ENCODE data around the gene ATAD3C. TPM values are rescaled to one million over a fixed set of nuclear protein-coding genes. Genes with fewer than 3 reads are reported as not detected.
"Not testable (repeated sequence)": the region's sequence is repeated elsewhere in the genome, so short reads cannot be mapped to it uniquely, and the experiment has no call there.

ATAD3C gene
- total and polyA plus RNA-seq, 2 of the 8 experiments (the other 6 are each of a cell fraction or from before 2014, with no cell fraction given): 2.0 to 2.7 TPM

DNA sequence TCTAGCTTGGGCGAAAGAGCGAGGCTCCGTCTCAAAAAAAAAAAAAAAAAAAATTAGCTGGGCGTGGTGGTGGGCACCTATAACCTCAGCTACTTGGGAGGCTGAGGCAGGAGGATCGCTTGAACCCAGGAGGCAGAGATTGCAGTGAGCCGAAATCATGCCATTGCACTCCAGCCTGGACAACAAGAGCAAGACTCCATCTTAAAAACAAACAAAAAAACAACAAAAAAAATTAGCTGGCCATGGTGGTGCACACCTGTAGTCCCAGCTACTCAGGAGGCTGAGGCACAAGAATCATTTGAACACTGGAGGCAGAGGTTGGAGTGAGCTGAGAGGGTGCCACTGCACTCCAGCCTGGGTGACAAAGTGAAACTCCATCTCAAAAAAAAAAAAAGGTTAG lies 20.5 kb upstream of the ATAD3C start:
- H2BK120ac ChIP-seq (replicated peaks; ENCODE audit: low read depth, low read length); H3K4me3 ChIP-seq (ENCODE audit: extremely low read depth in 1 of 4, insufficient read depth in 2 of 4, low read depth in 3 of 4, low read length in 4 of 4); H4K8ac ChIP-seq (ENCODE audit: extremely low read depth, insufficient read depth, low read length); H4K5ac ChIP-seq (ENCODE audit: insufficient read length, low read depth, low read length); H3K4ac ChIP-seq (replicated peaks; ENCODE audit: insufficient read length, low read depth, low read length); H3K27ac ChIP-seq (ENCODE audit: low read depth, low read length); H2BK15ac ChIP-seq (ENCODE audit: low read length); H2BK12ac ChIP-seq (ENCODE audit: low read depth, low read length); H4K20me1 ChIP-seq (replicated peaks in 1 of 2; ENCODE audit: control insufficient read depth in 1 of 2, insufficient read depth in 2 of 2, low read length in 2 of 2); DNase-seq (ENCODE audit: low read depth in 1 of 2, low spot score in 2 of 2); FAIRE-seq; H3K9me3 ChIP-seq (ENCODE audit: insufficient read depth in 2 of 2, low read depth in 1 of 2, low read length in 1 of 2); H2BK20ac ChIP-seq (ENCODE audit: low read length); H3K27me3 ChIP-seq (replicated peaks in 1 of 4; ENCODE audit: control insufficient read depth in 3 of 4, extremely low read depth in 1 of 4, insufficient read depth in 3 of 4, low read length in 3 of 4); H2AFZ ChIP-seq (ENCODE audit: low read length); H3K79me2 ChIP-seq (ENCODE audit: control insufficient read depth in 1 of 2, insufficient read depth in 2 of 2, low read length in 2 of 2); H2BK5ac ChIP-seq (ENCODE audit: low read depth, low read length); H3K18ac ChIP-seq (ENCODE audit: extremely low read depth, low read length); H3K36me3 ChIP-seq (ENCODE audit: control insufficient read depth in 2 of 4, insufficient read depth in 4 of 4, low read length in 3 of 4); H3K56ac ChIP-seq (replicated peaks; ENCODE audit: insufficient read length, low read depth, low read length); H3K23ac ChIP-seq (ENCODE audit: insufficient read length); H3K4me2 ChIP-seq (ENCODE audit: insufficient read depth in 1 of 2, low read depth in 2 of 2, low read length in 2 of 2); H2AK5ac ChIP-seq (ENCODE audit: low read depth, low read length); H4K91ac ChIP-seq (replicated peaks; ENCODE audit: insufficient read length, low read length); H3K9ac ChIP-seq (replicated peaks in 1 of 4; ENCODE audit: extremely low read depth in 1 of 4, low read depth in 3 of 4, low read length in 3 of 4); H3K14ac ChIP-seq (ENCODE audit: insufficient read length); H3K79me1 ChIP-seq (ENCODE audit: low read depth, low read length): not testable (repeated sequence)
- whole genome bisulfite sequencing, 2 experiments (ENCODE audit: extremely low coverage in 1 of 2, insufficient coverage in 1 of 2, insufficient read length in 1 of 2, insufficient replicate concordance in 2 of 2, low coverage in 1 of 2, low lambda C conversion rate in 2 of 2, missing lambda C conversion rate in 1 of 2): 95% methylated on average over 2 of the region's 6 CpGs; no CpG with 5 or more reads in 1 of the 2 experiments
- CTCF ChIA-PET (ENCODE audit: partially characterized antibody): interaction anchor here (0.6 to 4.4 kb wide), 7 partner anchors 11 to 237 kb away, joined by 3 to 36 read pairs (median 3); no protein-coding TSS in a partner anchor
- peaks cover 12% of the 10 kb centered on the region; the same call in 1 of the 2 replicates for H3K23me2 ChIP-seq (ENCODE audit: low read depth, low read length)
- POLR2A ChIA-PET (ENCODE audit: partially characterized antibody): interaction anchor here (0.6 to 22.9 kb wide), 10 partner anchors 8 to 396 kb away, joined by 3 to 515 read pairs (median 4); partner anchors contain the start of genes CCNL2 and MRPL20
- H3K4me1 ChIP-seq (replicated peaks in 1 of 4; ENCODE audit: control insufficient read depth in 3 of 4, insufficient read depth in 4 of 4, low read length in 3 of 4): peaks cover 0 to 51% (median 35%) of the 10 kb centered on the region in 4 experiments; a peak in 6 of 7 replicates

Measured in H1 (cell line).